Measurements from ENCODE around the gene KAZN.

DNA sequence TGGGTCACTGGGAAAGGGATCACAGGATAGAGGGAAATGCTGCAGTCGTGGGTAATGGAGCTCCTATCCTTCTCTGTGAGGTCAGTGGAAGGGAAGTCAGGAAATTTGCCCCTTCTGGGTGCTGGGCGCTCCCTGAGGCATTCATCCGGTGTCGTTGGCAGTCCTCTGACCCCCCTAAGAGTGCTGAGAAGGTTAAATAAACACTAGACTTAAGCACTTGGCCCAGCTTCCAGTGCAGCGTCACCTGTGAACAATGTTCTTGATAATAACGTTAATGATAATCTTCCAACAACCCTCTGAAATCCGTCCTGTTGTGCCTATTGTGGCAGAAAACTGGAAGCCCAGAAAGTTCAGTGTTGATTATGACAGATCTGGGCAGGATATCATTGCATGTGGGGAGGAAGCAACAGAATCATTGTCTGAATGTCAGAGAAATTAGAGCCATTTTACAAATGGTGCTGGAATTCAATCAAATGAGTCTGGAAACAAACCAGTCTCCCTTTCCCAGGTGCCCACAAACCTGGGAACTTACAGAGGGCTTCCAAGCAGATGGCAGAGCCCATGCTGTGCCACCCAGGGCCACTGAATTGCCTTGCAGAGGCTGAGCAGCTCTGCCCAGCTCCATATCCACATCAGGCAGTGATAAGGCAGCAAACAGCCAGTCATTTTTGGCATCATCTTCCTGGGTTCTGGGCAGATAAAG, 216.8 kb downstream of the KAZN start:
- TF ChIP-seq CTCF (IDR thresholded peaks at IDR 0.05; ENCODE audit: low read length) (no peak), EZH2 (optimal IDR thresholded peaks at IDR 0.05; ENCODE audit: low read depth, low read length) (no peak), EZH2phosphoT487 (IDR thresholded peaks at IDR 0.05; ENCODE audit: low read length) (no peak)

Data from MM.1S (cell line).